ENCODE data around the gene PTPRN2. TPM values are rescaled to one million over a fixed set of nuclear protein-coding genes. Genes with fewer than 3 reads are reported as not detected.

PTPRN2 gene
- total RNA-seq, 1 experiment from 2014 or later: 1.1 TPM

- H3K27me3 ChIP-seq (ENCODE audit: control insufficient read depth, insufficient read depth, low read length): no peaks in the 10 kb centered on the region
- H3K27ac ChIP-seq (ENCODE audit: low read length): no peak overlapping the region
- no peak overlapping the region for H3K4me3 ChIP-seq (ENCODE audit: low read depth in 2 of 2, low read length in 2 of 2)
- H3K4me1 ChIP-seq (ENCODE audit: control insufficient read depth, insufficient read depth, low read length): no peaks in the 10 kb centered on the region
- intact Hi-C loops (cut with micrococcal nuclease; ENCODE audit: unreplicated experiment): no loop called here
- no TSS peak for BruUV-seq (replicated peaks)
- H3K36me3 ChIP-seq (ENCODE audit: control insufficient read depth, insufficient read depth, low read length): peaks cover 5% of the 10 kb centered on the region; the same call in 1 of the 2 replicates
- ChIA-PET CTCF (no interaction called here), POLR2A (interaction anchor here (0.6 kb wide), 1 partner anchor 796 kb away, joined by 3 read pairs; no protein-coding TSS in a partner anchor)
- TF ChIP-seq TCF7L2 (IDR thresholded peaks at IDR 0.05; ENCODE audit: low read depth, low read length): no peak
- TF ChIP-seq REST (IDR thresholded peaks at IDR 0.05; ENCODE audit: insufficient read depth in 1 of 2, low read depth in 2 of 2, low read length in 1 of 2): no peak
- TF ChIP-seq POLR2AphosphoS5 (IDR thresholded peaks at IDR 0.05; ENCODE audit: low read depth, low read length): no peak
- no peak for TF ChIP-seq SIN3A (IDR thresholded peaks at IDR 0.05; ENCODE audit: borderline replicate concordance, insufficient read depth, low read depth, low read length)
- TF ChIP-seq CTCF (IDR thresholded peaks at IDR 0.05): no peak
- in situ Hi-C loops (cut with HindIII; ENCODE audit: low pct_unique_long_range_greater_than_20kb, low sequenced_read_pairs): no loop called here
- ATAC-seq: no peak
- DNase-seq (ENCODE audit: low read depth, low spot score): no peak
- H3K9me3 ChIP-seq (ENCODE audit: control insufficient read depth, insufficient read depth, low read depth, low read length): no peaks in the 10 kb centered on the region
Observed at GRCh38 chr7:157685430-157686284, 902.0 kb downstream of the PTPRN2 start.

GRCh38 chr7:157684909-157685429, 902.7 kb downstream of the PTPRN2 start:
- no peak for DNase-seq (ENCODE audit: low read depth, low spot score)
- ChIA-PET CTCF (no interaction called here), POLR2A (no interaction called here)
- Histone ChIP-seq H3K4me1 (ENCODE audit: control insufficient read depth, insufficient read depth, low read length) (no peaks in the 10 kb centered on the region), H3K4me3 (ENCODE audit: low read depth in 2 of 2, low read length in 2 of 2) (no peak overlapping the region), H3K27ac (ENCODE audit: low read length) (no peak overlapping the region), H3K27me3 (ENCODE audit: control insufficient read depth, insufficient read depth, low read length) (no peaks in the 10 kb centered on the region), H3K36me3 (ENCODE audit: control insufficient read depth, insufficient read depth, low read length) (peaks cover 1% of the 10 kb centered on the region; the same call in 1 of the 2 replicates), H3K9me3 (ENCODE audit: control insufficient read depth, insufficient read depth, low read depth, low read length) (no peaks in the 10 kb centered on the region)
- TF ChIP-seq POLR2AphosphoS5 (IDR thresholded peaks at IDR 0.05; ENCODE audit: low read depth, low read length) (no peak), TCF7L2 (IDR thresholded peaks at IDR 0.05; ENCODE audit: low read depth, low read length) (no peak), CTCF (IDR thresholded peaks at IDR 0.05) (no peak), REST (IDR thresholded peaks at IDR 0.05; ENCODE audit: insufficient read depth in 1 of 2, low read depth in 2 of 2, low read length in 1 of 2) (no peak), SIN3A (IDR thresholded peaks at IDR 0.05; ENCODE audit: borderline replicate concordance, insufficient read depth, low read depth, low read length) (no peak)
- BruUV-seq (replicated peaks): no TSS peak
- intact Hi-C loops (cut with micrococcal nuclease; ENCODE audit: unreplicated experiment): no loop called here
- ATAC-seq: no peak
- in situ Hi-C loops (cut with HindIII; ENCODE audit: low pct_unique_long_range_greater_than_20kb, low sequenced_read_pairs): no loop called here
